Keratinocyte (primary cell): ENCODE results near the gene WDR91. TPM values are rescaled to one million over a fixed set of nuclear protein-coding genes. Genes with fewer than 3 reads are reported as not detected.

Source experiments
- DNase-seq: peaks from one replicate; pipeline ENCODE4 v3.0.0-alpha.2; 2011; ENCODE audit warnings: low read depth, missing footprints, low spot score
- FAIRE-seq: peaks from 2 replicates; lab custom pipeline; 2011; peaks lifted over from hg19 to GRCh38; lab: Jason Lieb, UNC
- H2AFZ ChIP-seq: 2 replicates; pipeline ENCODE4 v1.6.0; 2012; ENCODE audit warnings: low read length, control low read depth, inconsistent platforms; ENCODE audit not compliant: control insufficient read depth
- H3K27ac ChIP-seq: 2 replicates; pipeline ENCODE4 v1.5.1; 2011; ENCODE audit warnings: low read length; ENCODE audit not compliant: control insufficient read depth, insufficient read depth
- H3K27me3 ChIP-seq: 3 replicates; pipeline ENCODE4 v1.6.0; 2011; ENCODE audit warnings: low read length; ENCODE audit not compliant: control insufficient read depth, insufficient read depth; ENCODE audit errors: extremely low read depth
- H3K36me3 ChIP-seq, 2 experiments: 2 replicates in 1 of 2; 3 replicates in 1 of 2; pipeline ENCODE4 v1.5.1; 2011; ENCODE audit warnings: low read length in 2 of 2, mild to moderate bottlenecking in 1 of 2; ENCODE audit not compliant: control insufficient read depth in 2 of 2, insufficient read depth in 2 of 2; ENCODE audit errors: extremely low read depth in 1 of 2
- H3K4me1 ChIP-seq: 3 replicates; pipeline ENCODE4 v1.5.1; 2011; ENCODE audit warnings: low read length; ENCODE audit not compliant: control insufficient read depth, insufficient read depth; ENCODE audit errors: extremely low read depth
- H3K4me2 ChIP-seq: 3 replicates; pipeline ENCODE4 v1.6.0; 2011; ENCODE audit warnings: low read depth, low read length; ENCODE audit not compliant: control insufficient read depth, insufficient read depth; ENCODE audit errors: extremely low read depth
- H3K4me3 ChIP-seq, 3 experiments: fragments of 200-600 bp in 1 of 3; sonication (generic) in 1 of 3; 2 replicates in 2 of 3; 3 replicates in 1 of 3; pipeline ENCODE4 v1.5.1; 2011 to 2016; ENCODE audit warnings: low read length in 3 of 3, mild to moderate bottlenecking in 3 of 3, control low read depth in 2 of 3, inconsistent platforms in 1 of 3, low read depth in 1 of 3, mixed read lengths in 1 of 3, mixed run types in 1 of 3, moderate library complexity in 1 of 3; ENCODE audit not compliant: control insufficient read depth in 2 of 3, insufficient read depth in 2 of 3; ENCODE audit errors: extremely low read depth in 1 of 3
- H3K79me2 ChIP-seq: 2 replicates; pipeline ENCODE4 v1.6.0; 2012; ENCODE audit warnings: low read length; ENCODE audit not compliant: control insufficient read depth, insufficient read depth
- H3K9ac ChIP-seq: 3 replicates; pipeline ENCODE4 v1.6.0; 2011; ENCODE audit warnings: low read length; ENCODE audit not compliant: control insufficient read depth, insufficient read depth; ENCODE audit errors: extremely low read depth
- H3K9me1 ChIP-seq: 3 replicates; pipeline ENCODE4 v1.6.0; 2011; ENCODE audit warnings: low read length; ENCODE audit not compliant: control insufficient read depth, insufficient read depth; ENCODE audit errors: extremely low read depth
- H3K9me3 ChIP-seq: 2 replicates; pipeline ENCODE4 v1.5.1; 2012; ENCODE audit warnings: low read depth, low read length; ENCODE audit not compliant: control insufficient read depth
- H4K20me1 ChIP-seq: 3 replicates; pipeline ENCODE4 v1.6.0; 2011; ENCODE audit warnings: low read length; ENCODE audit not compliant: control insufficient read depth, insufficient read depth; ENCODE audit errors: extremely low read depth
- CTCF ChIP-seq, 3 experiments: IDR thresholded peaks in 1 of 3; conservative IDR thresholded peaks in 1 of 3; optimal IDR thresholded peaks in 1 of 3; 2 replicates in 2 of 3; 3 replicates in 1 of 3; pipeline versions ENCODE3 to v1.5.1; 2011; ENCODE audit warnings: low read length in 3 of 3, mild to moderate bottlenecking in 3 of 3, moderate library complexity in 2 of 3, control low read depth in 1 of 3, inconsistent platforms in 1 of 3; ENCODE audit not compliant: insufficient read depth in 2 of 3; ENCODE audit errors: extremely low read depth in 1 of 3
- EZH2 ChIP-seq: IDR thresholded peaks from one replicate; pipeline ENCODE4 v1.6.1; 2012; ENCODE audit warnings: inconsistent platforms, mild to moderate bottlenecking, low read length, moderate library complexity
- dilution Hi-C: fragments of 300-500 bp; cut with MboI; formaldehyde crosslinking; loops from one replicate; pipeline ENCODE4 v1.7.0; 2020; ENCODE audit warnings: low sequenced_read_pairs; ENCODE audit not compliant: extremely low pct_ligation_motif_present
- polyA plus RNA-seq, 5 experiments: library from polyadenylated mRNA; depleted of rRNA in 3 of 5; stranded (reverse) in 3 of 5; stranded (forward) in 1 of 5; unstranded in 1 of 5; fragments of >200 nt; gene quantifications; 1 replicate in 1 of 5; 2 replicates in 3 of 5; 3 replicates in 1 of 5; pipeline versions ENCODE4 v1.2.1 to v1.2.3, GENCODE V29; 2011 to 2012; ENCODE audit warnings: missing spikeins in 2 of 5, low read depth in 1 of 5, low replicate concordance in 1 of 5

WDR91 gene
- polyA plus RNA-seq, 1 donor (not counting 4 experiments of a cell fraction or from before 2014, with no cell fraction given) = 22.5 TPM

- H3K4me2 ChIP-seq = no peak overlapping the region
- H3K27ac ChIP-seq = no peak overlapping the region
- peaks cover 7% of the 10 kb centered on the region for H3K4me1 ChIP-seq
- DNase-seq = no peak
- H3K4me3 ChIP-seq = no peak overlapping the region
- peaks cover 2% of the 10 kb centered on the region for H3K9me1 ChIP-seq
- no peak overlapping the region for H3K9ac ChIP-seq
- dilution Hi-C loops = loop anchor here (25.0 kb wide), 1 partner anchor 174 kb away; the partner anchor contains the start of gene AGBL3
- no peaks in the 10 kb centered on the region for H4K20me1 ChIP-seq
- no peaks in the 10 kb centered on the region for H3K9me3 ChIP-seq
- no peak overlapping the region for H2AFZ ChIP-seq
- H3K36me3 ChIP-seq = peaks cover 12 to 16% of the 10 kb centered on the region in 2 experiments
- no peaks in the 10 kb centered on the region for H3K27me3 ChIP-seq
- FAIRE-seq = no peak
- no peaks in the 10 kb centered on the region for H3K79me2 ChIP-seq
- no peak for TF ChIP-seq EZH2
- TF ChIP-seq CTCF (optimal IDR thresholded peaks at IDR 0.05 in 1 of 3, IDR thresholded peaks at IDR 0.05 in 1 of 3, conservative IDR thresholded peaks at IDR 0.05 in 1 of 3; ENCODE audit: extremely low read depth in 1 of 3, insufficient read depth in 2 of 3, low read length in 3 of 3) = no peak
Observed at GRCh38 chr7:135161669-135162068, 49.7 kb downstream of the WDR91 start.

GRCh38 chr7:135160858-135161653 lies 50.3 kb downstream of the WDR91 start:
- Histone ChIP-seq H3K79me2 (no peaks in the 10 kb centered on the region), H3K4me2 (no peak overlapping the region), H3K4me3 (no peak overlapping the region), H3K36me3 (peaks cover 7 to 11% of the 10 kb centered on the region in 2 experiments), H3K9me3 (no peaks in the 10 kb centered on the region), H2AFZ (no peak overlapping the region), H3K9me1 (peaks cover 2% of the 10 kb centered on the region), H3K27ac (no peak overlapping the region), H3K27me3 (no peaks in the 10 kb centered on the region), H3K9ac (no peak overlapping the region), H4K20me1 (no peaks in the 10 kb centered on the region), H3K4me1 (peaks cover 7% of the 10 kb centered on the region)
- dilution Hi-C loops = loop anchor here (25.0 kb wide), 1 partner anchor 174 kb away; the partner anchor contains the start of gene AGBL3
- no peak for TF ChIP-seq CTCF (optimal IDR thresholded peaks at IDR 0.05 in 1 of 3, IDR thresholded peaks at IDR 0.05 in 1 of 3, conservative IDR thresholded peaks at IDR 0.05 in 1 of 3; ENCODE audit: extremely low read depth in 1 of 3, insufficient read depth in 2 of 3, low read length in 3 of 3)
- FAIRE-seq (no peak), DNase-seq (no peak)
